ENCODE measurements around the gene CEP112.

DNA sequence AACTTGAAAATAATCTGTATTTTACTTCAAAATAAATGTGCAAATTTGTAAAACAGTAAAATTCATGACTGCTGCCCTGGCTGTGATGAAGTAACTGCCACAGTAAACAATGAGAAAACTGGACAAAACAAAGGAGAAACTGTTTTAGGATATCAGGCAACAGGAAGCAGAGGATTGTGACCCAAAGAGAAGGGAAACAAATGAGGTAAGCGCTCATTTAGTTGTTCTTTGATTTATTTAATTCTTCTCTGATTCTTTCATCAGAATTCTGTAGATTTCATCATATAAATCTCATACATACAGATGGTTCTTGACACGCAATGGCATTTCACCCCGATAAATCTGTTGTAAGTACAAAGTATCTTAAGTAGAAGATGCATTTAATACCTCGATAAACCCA is 432.4 kb downstream of the CEP112 start:
- no peak for TF ChIP-seq EZH2 (IDR thresholded peaks at IDR 0.05; ENCODE audit: low read length, missing control alignments)
- TF ChIP-seq, protein P1, sequence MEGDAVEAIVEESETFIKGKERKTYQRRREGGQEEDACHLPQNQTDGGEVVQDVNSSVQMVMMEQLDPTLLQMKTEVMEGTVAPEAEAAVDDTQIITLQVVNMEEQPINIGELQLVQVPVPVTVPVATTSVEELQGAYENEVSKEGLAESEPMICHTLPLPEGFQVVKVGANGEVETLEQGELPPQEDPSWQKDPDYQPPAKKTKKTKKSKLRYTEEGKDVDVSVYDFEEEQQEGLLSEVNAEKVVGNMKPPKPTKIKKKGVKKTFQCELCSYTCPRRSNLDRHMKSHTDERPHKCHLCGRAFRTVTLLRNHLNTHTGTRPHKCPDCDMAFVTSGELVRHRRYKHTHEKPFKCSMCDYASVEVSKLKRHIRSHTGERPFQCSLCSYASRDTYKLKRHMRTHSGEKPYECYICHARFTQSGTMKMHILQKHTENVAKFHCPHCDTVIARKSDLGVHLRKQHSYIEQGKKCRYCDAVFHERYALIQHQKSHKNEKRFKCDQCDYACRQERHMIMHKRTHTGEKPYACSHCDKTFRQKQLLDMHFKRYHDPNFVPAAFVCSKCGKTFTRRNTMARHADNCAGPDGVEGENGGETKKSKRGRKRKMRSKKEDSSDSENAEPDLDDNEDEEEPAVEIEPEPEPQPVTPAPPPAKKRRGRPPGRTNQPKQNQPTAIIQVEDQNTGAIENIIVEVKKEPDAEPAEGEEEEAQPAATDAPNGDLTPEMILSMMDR (conservative IDR thresholded peaks at IDR 0.05 in 1 of 2, IDR thresholded peaks at IDR 0.05 in 1 of 2; ENCODE audit: low read depth in 1 of 2, low read length in 2 of 2), result no peak

Data from fibroblast of lung (primary cell).